IPS-20b (cell line): ENCODE results near the gene CNOT10.
"Not testable (repeated sequence)": the region's sequence is repeated elsewhere in the genome, so short reads cannot be mapped to it uniquely, and the experiment has no call there.

ENCODE experiments used
- H3K27ac ChIP-seq: one replicate; pipeline ENCODE4 v1.5.1; 2013; ENCODE audit warnings: low read length
- H3K27me3 ChIP-seq: 2 replicates; pipeline ENCODE4 v1.6.1; 2013; ENCODE audit warnings: mild to moderate bottlenecking, low read length, inconsistent platforms; ENCODE audit not compliant: insufficient read depth
- H3K36me3 ChIP-seq: 2 replicates; pipeline ENCODE4 v1.6.1; 2013; ENCODE audit warnings: low read depth, mild to moderate bottlenecking, inconsistent platforms, low read length, moderate library complexity; ENCODE audit not compliant: insufficient read depth
- H3K4me1 ChIP-seq: 2 replicates; pipeline ENCODE4 v1.6.1; 2013; ENCODE audit warnings: mild to moderate bottlenecking, control low read depth, inconsistent platforms, low read length, moderate library complexity; ENCODE audit not compliant: insufficient read depth
- H3K4me3 ChIP-seq: 2 replicates; pipeline ENCODE4 v1.5.1; 2013; ENCODE audit warnings: mild to moderate bottlenecking, low read length, inconsistent platforms
- H3K9ac ChIP-seq: 2 replicates; pipeline ENCODE4 v1.6.1; 2013; ENCODE audit warnings: low read depth, mild to moderate bottlenecking, inconsistent platforms, low read length, moderate library complexity
- H3K9me3 ChIP-seq: 2 replicates; pipeline ENCODE4 v1.6.1; 2013; ENCODE audit warnings: mild to moderate bottlenecking, low read depth, low read length, inconsistent platforms; ENCODE audit not compliant: insufficient read depth

CNOT10 gene, protein sequence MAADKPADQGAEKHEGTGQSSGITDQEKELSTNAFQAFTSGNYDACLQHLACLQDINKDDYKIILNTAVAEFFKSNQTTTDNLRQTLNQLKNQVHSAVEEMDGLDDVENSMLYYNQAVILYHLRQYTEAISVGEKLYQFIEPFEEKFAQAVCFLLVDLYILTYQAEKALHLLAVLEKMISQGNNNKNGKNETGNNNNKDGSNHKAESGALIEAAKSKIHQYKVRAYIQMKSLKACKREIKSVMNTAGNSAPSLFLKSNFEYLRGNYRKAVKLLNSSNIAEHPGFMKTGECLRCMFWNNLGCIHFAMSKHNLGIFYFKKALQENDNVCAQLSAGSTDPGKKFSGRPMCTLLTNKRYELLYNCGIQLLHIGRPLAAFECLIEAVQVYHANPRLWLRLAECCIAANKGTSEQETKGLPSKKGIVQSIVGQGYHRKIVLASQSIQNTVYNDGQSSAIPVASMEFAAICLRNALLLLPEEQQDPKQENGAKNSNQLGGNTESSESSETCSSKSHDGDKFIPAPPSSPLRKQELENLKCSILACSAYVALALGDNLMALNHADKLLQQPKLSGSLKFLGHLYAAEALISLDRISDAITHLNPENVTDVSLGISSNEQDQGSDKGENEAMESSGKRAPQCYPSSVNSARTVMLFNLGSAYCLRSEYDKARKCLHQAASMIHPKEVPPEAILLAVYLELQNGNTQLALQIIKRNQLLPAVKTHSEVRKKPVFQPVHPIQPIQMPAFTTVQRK

GRCh38 chr3:32684800-32685542, at the start of gene CNOT10:
Gene CNOT10 (plus strand): TSS chr3:32685188. CDS start chr3:32685461, 273 bp downstream.
- H3K27ac ChIP-seq: peak within 1 kb of the TSS; percentile 67
- H3K36me3 ChIP-seq: peaks cover 10% of the 10 kb centered on the region; the same call in 1 of the 2 replicates
- H3K27me3 ChIP-seq: no peaks in the 10 kb centered on the region
- peak within 1 kb of the TSS; percentile 96 for H3K4me3 ChIP-seq
- H3K4me1 ChIP-seq: peaks cover 11% of the 10 kb centered on the region; the same call in 1 of the 2 replicates
- H3K9ac ChIP-seq: peak within 1 kb of the TSS; percentile 84
- no peaks in the 10 kb centered on the region for H3K9me3 ChIP-seq

DNA sequence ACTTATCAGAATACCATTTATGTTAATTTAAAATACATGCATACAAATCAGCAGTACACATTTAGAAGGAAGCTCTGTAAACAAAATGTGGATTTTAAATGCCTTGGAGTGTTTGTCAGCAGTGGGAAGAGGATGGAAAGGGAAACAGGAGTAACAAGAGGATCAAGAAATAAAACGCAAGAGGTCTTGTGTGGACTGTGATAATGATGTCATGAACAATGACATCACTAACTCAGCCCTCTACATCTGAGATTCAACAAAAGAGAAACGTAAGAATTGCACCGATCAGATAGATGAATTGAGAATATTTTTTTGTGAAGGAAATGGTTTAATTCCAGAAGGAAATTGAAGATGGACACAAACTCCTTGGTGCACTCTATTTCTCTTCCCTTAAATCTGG, 44.0 kb upstream of the CNOT10 start:
- Histone ChIP-seq H3K4me1 (no peaks in the 10 kb centered on the region), H3K4me3 (no peak overlapping the region), H3K9ac (no peak overlapping the region), H3K9me3 (no peaks in the 10 kb centered on the region), H3K36me3 (no peaks in the 10 kb centered on the region), H3K27me3 (no peaks in the 10 kb centered on the region), H3K27ac (no peak overlapping the region)

- Histone ChIP-seq H3K9me3 (no peaks in the 10 kb centered on the region), H3K9ac (no peak overlapping the region), H3K4me3 (no peak overlapping the region), H3K4me1 (no peaks in the 10 kb centered on the region), H3K27me3 (no peaks in the 10 kb centered on the region), H3K27ac (no peak overlapping the region), H3K36me3 (no peaks in the 10 kb centered on the region)
These were observed 43.6 kb upstream of the CNOT10 start for GRCh38 chr3:32641356-32641755.

- no peaks in the 10 kb centered on the region for H3K4me1 ChIP-seq
- no peaks in the 10 kb centered on the region for H3K36me3 ChIP-seq
- no peaks in the 10 kb centered on the region for H3K9me3 ChIP-seq
- H3K4me3 ChIP-seq: no peak overlapping the region
- H3K9ac ChIP-seq: no peak overlapping the region
- H3K27me3 ChIP-seq: no peaks in the 10 kb centered on the region
- no peak overlapping the region for H3K27ac ChIP-seq
These were observed 41.6 kb upstream of the CNOT10 start for GRCh38 chr3:32643354-32643753.

GRCh38 chr3:32643816-32644215, 41.2 kb upstream of the CNOT10 start:
- H3K27ac ChIP-seq: no peak overlapping the region
- no peaks in the 10 kb centered on the region for H3K27me3 ChIP-seq

GRCh38 chr3:32644380-32644779, 40.6 kb upstream of the CNOT10 start:
- no peaks in the 10 kb centered on the region for H3K27me3 ChIP-seq
- no peak overlapping the region for H3K9ac ChIP-seq
- H3K36me3 ChIP-seq: no peaks in the 10 kb centered on the region
- H3K4me3 ChIP-seq: no peak overlapping the region
- H3K27ac ChIP-seq: no peak overlapping the region
- no peaks in the 10 kb centered on the region for H3K9me3 ChIP-seq
- no peaks in the 10 kb centered on the region for H3K4me1 ChIP-seq

More at GRCh38 chr3:32643816-32644215, 41.2 kb upstream of the CNOT10 start:
- no peak overlapping the region for H3K4me3 ChIP-seq
- H3K4me1 ChIP-seq: no peaks in the 10 kb centered on the region
- H3K36me3 ChIP-seq: no peaks in the 10 kb centered on the region
- H3K9ac ChIP-seq: no peak overlapping the region
- no peaks in the 10 kb centered on the region for H3K9me3 ChIP-seq

DNA sequence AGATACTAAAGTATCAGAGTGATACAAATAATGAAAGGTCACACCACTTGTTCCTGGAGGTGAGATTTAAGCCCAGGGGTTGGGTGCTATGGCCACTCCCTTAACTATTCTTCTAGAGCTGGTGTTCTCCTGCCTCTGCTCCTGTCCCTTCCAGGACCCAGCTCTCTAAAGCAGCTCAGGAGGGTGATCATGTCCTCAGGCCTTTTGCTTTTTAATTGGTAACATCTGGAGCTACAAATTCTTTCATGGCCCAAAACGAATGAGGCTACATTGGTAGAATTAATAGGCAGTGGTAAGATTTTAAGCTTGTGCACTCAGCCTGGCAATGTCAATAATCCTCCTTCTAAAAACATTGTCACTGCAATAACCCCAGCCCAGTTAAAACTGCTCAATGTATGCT, 38.2 kb upstream of the CNOT10 start:
- Histone ChIP-seq H3K4me1 (no peaks in the 10 kb centered on the region), H3K27ac (no peak overlapping the region), H3K9ac (no peak overlapping the region), H3K4me3 (no peak overlapping the region), H3K36me3 (no peaks in the 10 kb centered on the region), H3K9me3 (no peaks in the 10 kb centered on the region), H3K27me3 (no peaks in the 10 kb centered on the region)

- H3K4me3 ChIP-seq, H3K27me3 ChIP-seq, H3K9me3 ChIP-seq, H3K36me3 ChIP-seq, H3K9ac ChIP-seq, H3K4me1 ChIP-seq, H3K27ac ChIP-seq: not testable (repeated sequence)
These were observed 32.5 kb upstream of the CNOT10 start for GRCh38 chr3:32652337-32653100.

GRCh38 chr3:32655167-32655566, 29.8 kb upstream of the CNOT10 start:
- H3K27me3 ChIP-seq: no peaks in the 10 kb centered on the region
- H3K27ac ChIP-seq: no peak overlapping the region
- H3K9me3 ChIP-seq: no peaks in the 10 kb centered on the region
- H3K4me3 ChIP-seq: no peak overlapping the region
- H3K36me3 ChIP-seq: no peaks in the 10 kb centered on the region
- no peaks in the 10 kb centered on the region for H3K4me1 ChIP-seq
- H3K9ac ChIP-seq: no peak overlapping the region

DNA sequence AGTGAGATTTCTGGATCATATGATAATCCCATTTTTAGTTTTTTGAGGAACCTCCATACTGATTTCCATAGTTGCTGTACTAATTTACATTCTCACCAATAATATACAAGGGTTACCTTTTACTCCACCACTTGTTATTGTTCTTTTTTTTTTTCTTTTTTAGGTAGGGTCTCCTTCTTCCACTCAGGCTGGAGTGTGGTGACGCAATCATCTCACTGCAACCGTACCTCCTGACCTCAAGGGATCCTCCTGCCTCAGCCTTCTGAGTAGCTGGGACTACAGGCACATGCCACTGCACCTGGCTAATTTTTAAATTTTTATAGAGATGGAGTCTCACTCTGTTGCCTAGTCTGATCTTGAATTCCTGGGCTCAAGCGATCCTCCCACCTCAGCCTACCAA, 24.4 kb upstream of the CNOT10 start:
- Histone ChIP-seq H3K27ac (no peak overlapping the region), H3K4me1 (no peaks in the 10 kb centered on the region), H3K36me3 (no peaks in the 10 kb centered on the region), H3K4me3 (no peak overlapping the region), H3K9ac (no peak overlapping the region), H3K27me3 (no peaks in the 10 kb centered on the region), H3K9me3 (no peaks in the 10 kb centered on the region)

GRCh38 chr3:32662647-32663046, 22.3 kb upstream of the CNOT10 start:
- no peak overlapping the region for H3K27ac ChIP-seq
- H3K9me3 ChIP-seq: no peaks in the 10 kb centered on the region
- H3K4me1 ChIP-seq: no peaks in the 10 kb centered on the region
- H3K9ac ChIP-seq: no peak overlapping the region
- H3K27me3 ChIP-seq: no peaks in the 10 kb centered on the region
- H3K4me3 ChIP-seq: no peak overlapping the region
- no peaks in the 10 kb centered on the region for H3K36me3 ChIP-seq
